Stimulated activated CD4-positive, alpha-beta T cell treated with anti-CD3 and anti-CD28 coated beads, TNF-alpha, amount 100 ng/mL, for 24 hours (primary cell): ENCODE data around the gene KCNQ5.
"Not testable (repeated sequence)": the region's sequence is repeated elsewhere in the genome, so short reads cannot be mapped to it uniquely, and the experiment has no call there.

Experiments
- DNase-seq, 3 experiments: peaks; one replicate each; pipeline ENCODE4 v3.0.0-alpha.2; 2020; ENCODE audit warnings: low read depth in 3 of 3

KCNQ5 gene

GRCh38 chr6:72841195-72841594, 219.3 kb downstream of the KCNQ5 start:
- no peak for DNase-seq

- no peak for DNase-seq
Measured at GRCh38 chr6:72842140-72842539, 220.3 kb downstream of the KCNQ5 start.

GRCh38 chr6:72844614-72845013, 222.8 kb downstream of the KCNQ5 start:
- no peak for DNase-seq

- DNase-seq: no peak
Measured at GRCh38 chr6:72849346-72849745, 227.5 kb downstream of the KCNQ5 start.

GRCh38 chr6:72850040-72850439, 228.2 kb downstream of the KCNQ5 start:
- no peak for DNase-seq

GRCh38 chr6:72850469-72850868, 228.6 kb downstream of the KCNQ5 start:
- no peak for DNase-seq

GRCh38 chr6:72855471-72855870, 233.6 kb downstream of the KCNQ5 start:
- no peak for DNase-seq

- DNase-seq: no peak
Measured at GRCh38 chr6:72856801-72857200, 234.9 kb downstream of the KCNQ5 start.

- no peak for DNase-seq
Measured at GRCh38 chr6:72857791-72858585, 236.1 kb downstream of the KCNQ5 start.

GRCh38 chr6:72861059-72861458, 239.2 kb downstream of the KCNQ5 start:
- no peak for DNase-seq

GRCh38 chr6:72861935-72862432, 240.1 kb downstream of the KCNQ5 start:
- DNase-seq: no peak

GRCh38 chr6:72863131-72863530, 241.3 kb downstream of the KCNQ5 start:
- DNase-seq: no peak

GRCh38 chr6:72864236-72864635, 242.4 kb downstream of the KCNQ5 start:
- DNase-seq: no peak

GRCh38 chr6:72864799-72865198, 242.9 kb downstream of the KCNQ5 start:
- no peak for DNase-seq

- DNase-seq: no peak
Measured at GRCh38 chr6:72865467-72865866, 243.6 kb downstream of the KCNQ5 start.

- no peak for DNase-seq
Measured at GRCh38 chr6:72869621-72870020, 247.8 kb downstream of the KCNQ5 start.

- DNase-seq: no peak
Measured at GRCh38 chr6:72873433-72873832, 251.6 kb downstream of the KCNQ5 start.

- DNase-seq: no peak
Measured at GRCh38 chr6:72876256-72876655, 254.4 kb downstream of the KCNQ5 start.

- no peak for DNase-seq
Measured at GRCh38 chr6:72886170-72886569, 264.3 kb downstream of the KCNQ5 start.

- DNase-seq: no peak
Measured at GRCh38 chr6:72890233-72890632, 268.4 kb downstream of the KCNQ5 start.

GRCh38 chr6:72890671-72891070, 268.8 kb downstream of the KCNQ5 start:
- no peak for DNase-seq

GRCh38 chr6:72892901-72893300, 271.0 kb downstream of the KCNQ5 start:
- DNase-seq: no peak

- no peak for DNase-seq
Measured at GRCh38 chr6:72894091-72894490, 272.2 kb downstream of the KCNQ5 start.

GRCh38 chr6:72898313-72898712, 276.4 kb downstream of the KCNQ5 start:
- not testable (repeated sequence) for DNase-seq
